GM18861 (cell line): Measurements from ENCODE around the gene SPATS2L.

Experiments
- ATAC-seq: cut with Tn5 transposase; IDR thresholded peaks from one replicate; pipeline ENCODE4 v1.9.1; 2021; ENCODE audit not compliant: unreplicated experiment

SPATS2L gene

DNA sequence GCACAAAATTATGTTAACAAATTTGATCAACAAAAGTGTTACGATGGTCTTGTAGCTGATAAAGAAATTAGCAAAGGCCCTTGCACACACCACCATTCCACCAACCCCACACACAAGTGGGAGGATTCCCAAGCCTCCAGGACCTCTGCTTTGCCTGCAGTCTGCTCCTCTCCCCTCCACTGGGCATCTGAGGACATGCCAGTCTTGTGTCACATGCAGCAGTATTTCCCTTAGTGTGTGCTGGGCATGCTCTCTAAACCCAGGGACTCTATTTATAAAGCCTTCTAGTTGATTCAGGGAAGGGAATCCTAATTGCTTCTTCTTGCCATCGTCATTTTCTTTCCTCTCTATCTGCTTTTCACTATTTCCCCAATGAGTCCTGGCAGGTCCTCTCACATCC, 150.1 kb downstream of the SPATS2L start:
- no peak for ATAC-seq

DNA sequence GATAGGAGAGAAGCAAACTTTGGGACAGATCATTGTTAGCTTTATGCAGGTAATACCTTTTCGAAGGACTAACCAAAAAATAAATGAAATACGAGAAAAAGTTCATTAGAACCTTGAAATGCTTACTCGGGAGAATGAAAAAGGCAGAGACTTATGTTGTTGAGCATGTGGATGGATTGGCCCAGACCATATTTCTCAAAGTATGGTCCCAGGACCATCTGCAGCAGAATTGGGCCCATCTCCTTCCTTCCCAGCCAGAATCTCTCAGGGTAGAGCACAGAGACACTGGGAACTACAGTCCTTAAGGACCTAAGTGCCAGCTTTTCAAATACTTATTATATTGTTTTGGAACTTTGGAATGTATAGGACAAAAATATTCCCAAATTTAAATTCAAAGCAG, 152.6 kb downstream of the SPATS2L start:
- no peak for ATAC-seq

DNA sequence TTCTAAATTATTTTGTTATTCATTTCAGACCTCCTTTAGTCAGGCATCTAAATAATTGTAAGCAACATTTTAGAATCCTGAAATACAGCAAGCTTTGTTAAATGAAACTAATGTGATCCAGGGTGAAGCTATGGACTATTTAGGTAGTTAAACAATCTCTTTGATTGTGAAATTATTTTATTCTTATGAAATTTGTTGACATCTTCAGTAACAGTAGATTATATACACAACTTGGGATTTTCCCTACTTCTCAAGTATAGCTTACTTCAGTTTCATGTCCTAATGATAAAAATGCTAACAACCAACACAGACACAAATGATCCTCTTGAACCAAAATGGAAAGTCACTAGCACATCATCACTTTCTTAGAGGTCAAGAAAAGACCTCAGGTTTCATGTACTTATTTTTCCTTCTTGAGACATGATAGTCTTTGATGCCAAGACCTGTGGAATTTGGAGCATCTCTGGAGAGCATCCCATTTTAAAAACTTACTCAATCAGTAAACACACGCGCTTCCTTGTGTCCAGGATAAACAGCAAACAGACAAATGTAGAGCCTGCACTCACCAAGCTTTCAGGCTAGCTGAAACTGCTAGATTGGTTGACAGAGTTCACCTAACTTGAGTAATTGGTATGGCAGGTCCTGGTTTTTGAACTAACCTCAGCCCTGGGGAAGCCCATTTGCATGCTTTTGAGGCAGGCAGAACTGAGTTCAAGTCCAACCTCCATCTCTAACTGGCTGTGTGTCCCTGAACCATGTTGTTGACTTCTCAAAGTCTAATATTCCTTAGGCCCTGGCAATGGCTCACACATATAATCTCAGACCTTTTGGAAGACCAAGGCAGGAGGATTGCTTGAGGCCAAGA, 155.6 kb downstream of the SPATS2L start:
- no peak for ATAC-seq

DNA sequence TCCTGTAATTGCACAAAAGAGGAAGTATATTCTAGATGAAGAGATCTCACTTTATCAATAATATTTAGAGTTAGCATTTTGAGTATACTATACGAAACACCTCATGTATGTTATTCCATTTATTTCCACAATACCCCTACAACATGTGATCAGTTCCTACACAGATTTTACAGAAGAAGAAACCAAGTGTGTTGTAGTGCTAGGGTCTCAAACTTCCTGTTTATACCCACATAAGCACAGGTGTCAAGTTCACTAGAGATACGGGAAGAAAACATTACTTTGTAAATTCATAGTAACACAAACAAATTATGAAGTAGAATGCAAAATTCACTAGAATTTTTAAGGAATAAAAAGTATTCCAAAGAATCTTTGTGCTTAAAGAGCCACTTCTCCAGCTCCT, 157.0 kb downstream of the SPATS2L start:
- no peak for ATAC-seq

DNA sequence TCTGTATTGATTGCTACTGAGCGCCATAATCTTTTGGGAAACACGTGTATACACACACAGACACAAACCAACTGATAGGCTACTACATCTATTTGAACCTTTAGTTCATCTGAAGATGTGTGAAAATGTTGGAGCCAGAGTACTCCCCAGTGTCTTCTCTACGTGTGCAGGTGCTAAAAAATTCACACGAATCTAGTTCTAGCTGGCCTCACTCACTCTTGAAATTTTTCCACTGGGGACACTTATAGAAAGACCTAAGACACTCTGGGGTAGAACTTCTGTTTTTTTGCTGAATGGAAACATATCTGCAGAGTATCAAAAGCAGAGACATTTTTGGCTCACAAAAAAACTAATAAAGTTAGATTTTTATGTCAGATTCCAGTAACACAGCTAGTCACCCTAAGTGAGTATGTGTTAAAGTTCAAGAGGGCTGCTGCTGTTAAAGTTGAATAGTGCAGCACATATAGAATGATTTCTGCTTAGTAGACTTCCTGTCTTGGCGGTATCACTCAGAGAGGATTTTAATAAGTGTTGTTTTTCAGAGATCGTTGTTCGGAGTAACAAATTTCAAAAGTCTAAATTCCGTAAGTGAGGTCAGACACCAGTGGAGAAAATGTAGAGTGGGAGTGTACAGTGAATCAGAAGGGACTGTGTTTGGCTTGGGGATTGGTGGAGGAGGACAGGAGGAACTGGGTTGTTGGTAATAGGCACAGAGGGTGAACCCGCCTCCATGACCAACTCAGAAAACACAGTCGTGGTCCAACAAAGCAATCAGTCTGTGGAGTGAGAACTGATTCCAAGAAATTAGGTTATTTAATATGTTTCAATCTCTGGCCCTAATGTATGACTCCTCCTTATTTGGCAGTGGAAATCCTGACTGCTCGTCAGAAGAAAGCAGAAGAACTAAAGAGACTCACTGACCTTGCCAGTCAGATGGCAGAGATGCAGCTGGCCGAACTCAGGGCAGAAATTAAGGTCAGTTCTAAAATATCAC, 160.2 kb downstream of the SPATS2L start:
- no peak for ATAC-seq

DNA sequence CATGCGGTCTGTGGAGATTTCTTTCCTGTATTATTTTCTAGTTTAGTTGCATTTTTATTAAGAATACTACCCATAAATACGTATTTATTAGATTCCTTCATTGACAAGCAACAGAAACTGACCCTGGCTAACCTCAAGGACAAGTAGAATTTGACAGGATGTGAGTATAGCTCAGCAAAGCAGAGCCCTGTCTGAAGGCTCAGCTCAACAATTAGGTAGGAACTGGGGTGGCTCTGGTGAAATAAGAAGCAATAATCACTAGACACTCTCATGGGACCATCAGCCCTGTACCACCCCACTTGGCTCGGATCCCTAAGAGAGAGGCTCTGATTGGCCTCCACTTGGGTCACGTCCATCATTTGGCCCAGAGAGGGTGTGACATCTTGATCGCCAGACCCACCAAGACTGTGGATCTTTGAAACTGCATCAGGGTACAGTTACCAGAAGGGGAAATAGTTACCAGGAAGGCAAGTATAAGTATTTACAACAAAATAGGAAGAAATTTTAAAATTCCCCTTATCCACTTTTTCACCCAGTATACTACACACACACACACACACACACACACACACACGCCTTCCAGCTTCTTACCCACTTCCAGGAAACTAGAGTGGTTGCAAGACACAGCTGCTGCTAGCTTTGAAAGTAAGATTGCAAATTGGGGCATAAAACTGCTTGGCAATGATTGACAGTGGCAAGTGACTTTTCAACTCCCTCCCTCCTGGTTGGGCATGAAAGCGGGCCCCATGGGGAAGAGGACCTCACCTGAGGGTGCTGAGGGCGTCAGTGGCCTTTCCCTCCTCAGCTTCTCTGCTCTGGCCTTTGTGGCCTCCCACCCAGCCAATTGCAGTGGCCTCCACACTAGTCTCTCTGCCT, 161.6 kb downstream of the SPATS2L start:
- no peak for ATAC-seq

DNA sequence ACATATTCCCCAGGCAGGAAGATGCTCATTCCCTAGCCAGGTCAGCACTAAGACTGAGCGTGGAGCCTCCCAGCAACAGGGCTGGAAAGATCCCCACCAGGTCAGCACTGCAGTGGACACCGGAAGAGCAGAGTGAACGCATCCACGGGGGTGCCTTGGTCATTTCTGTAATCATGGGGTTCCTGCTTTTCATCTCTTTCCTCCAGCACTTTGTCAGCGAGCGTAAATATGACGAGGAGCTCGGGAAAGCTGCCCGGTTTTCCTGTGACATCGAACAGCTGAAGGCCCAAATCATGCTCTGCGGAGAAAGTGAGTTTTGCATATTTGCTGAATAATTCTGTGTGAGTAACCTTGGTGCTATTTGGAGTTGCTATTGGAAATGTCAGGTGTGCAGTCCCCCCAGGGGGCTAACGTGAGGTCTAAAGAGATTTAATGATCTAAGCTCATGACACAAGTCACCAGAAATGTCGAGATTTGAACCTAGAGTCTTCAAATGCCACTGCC, 163.3 kb downstream of the SPATS2L start:
- no peak for ATAC-seq

DNA sequence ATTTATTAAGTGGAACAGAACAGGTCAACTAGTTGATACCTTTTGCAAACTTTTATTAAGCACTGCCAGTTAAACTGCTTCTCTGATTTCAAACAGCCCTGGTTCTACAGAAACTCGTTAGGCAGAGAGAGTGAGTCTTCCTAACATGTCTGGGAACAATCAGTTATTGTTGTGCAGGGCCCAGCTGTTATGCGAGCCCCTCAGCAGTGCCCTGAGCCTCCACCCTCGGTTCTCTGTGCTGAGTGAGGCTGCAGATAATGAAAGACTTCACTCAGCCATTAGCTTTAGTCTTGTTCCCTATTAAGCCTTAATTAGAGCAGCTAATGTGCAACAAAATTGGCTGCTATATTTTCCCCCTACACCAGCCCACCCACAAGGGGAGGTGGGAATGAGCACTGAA, 163.7 kb downstream of the SPATS2L start:
- no peak for ATAC-seq

DNA sequence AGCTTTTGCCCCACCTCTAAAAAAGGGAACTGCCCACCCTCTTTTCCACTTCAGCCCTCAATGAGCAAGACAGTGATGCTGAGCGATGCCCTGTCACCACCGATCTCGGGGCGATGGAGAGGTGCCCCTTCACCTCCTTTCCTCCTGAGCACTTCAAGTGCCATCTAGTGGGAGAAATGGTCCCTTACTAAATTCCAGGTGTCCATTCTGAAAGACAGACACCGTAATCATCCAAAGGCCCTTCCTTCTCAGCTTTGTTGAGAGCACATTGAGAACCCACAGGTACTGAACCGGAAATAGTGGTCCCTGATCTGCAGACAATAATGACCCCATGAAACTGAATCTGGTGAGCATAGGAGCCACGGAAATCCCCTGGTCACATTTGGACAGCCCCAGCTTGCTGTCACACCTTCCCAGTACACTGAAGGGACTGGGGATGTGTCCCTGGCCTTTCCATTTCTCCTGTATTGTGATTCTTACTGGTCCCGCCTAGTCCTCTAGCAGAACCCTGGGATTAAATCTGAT, 164.9 kb downstream of the SPATS2L start:
- peak; percentile 66 for ATAC-seq

DNA sequence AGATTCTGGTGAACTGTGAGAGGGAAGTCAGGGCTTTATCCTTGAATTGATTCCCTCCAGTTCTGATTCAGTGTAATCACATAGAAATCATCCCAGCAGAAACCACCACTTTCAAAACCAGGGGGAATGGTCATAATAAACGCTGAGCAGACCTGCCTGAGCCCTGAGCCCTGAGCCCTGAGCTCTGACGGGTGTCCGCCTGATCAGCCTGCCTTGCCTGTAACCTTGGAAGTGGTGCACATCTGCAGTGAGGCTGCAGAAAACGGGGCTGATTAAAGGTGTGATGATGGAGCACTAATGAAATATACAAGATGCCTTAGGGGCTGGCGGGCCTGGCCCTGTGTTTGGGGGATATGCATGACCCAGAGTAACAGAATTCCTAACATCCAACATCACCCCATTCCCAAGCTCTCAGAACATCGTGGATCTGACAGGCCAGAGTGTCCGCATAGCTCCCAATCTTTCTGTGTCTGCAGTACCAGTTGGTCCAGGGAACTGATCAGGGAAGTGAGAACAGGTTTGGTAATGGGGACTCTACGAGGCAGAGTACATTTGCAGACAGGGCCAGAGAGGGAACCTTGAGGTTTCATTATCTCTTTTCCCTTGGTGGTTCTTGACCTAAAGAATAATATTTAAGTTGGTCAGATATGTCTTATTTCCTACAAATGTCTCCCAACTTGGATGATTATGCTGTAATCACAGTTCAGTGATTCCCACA, 165.6 kb downstream of the SPATS2L start:
- ATAC-seq, result peak; percentile 1

DNA sequence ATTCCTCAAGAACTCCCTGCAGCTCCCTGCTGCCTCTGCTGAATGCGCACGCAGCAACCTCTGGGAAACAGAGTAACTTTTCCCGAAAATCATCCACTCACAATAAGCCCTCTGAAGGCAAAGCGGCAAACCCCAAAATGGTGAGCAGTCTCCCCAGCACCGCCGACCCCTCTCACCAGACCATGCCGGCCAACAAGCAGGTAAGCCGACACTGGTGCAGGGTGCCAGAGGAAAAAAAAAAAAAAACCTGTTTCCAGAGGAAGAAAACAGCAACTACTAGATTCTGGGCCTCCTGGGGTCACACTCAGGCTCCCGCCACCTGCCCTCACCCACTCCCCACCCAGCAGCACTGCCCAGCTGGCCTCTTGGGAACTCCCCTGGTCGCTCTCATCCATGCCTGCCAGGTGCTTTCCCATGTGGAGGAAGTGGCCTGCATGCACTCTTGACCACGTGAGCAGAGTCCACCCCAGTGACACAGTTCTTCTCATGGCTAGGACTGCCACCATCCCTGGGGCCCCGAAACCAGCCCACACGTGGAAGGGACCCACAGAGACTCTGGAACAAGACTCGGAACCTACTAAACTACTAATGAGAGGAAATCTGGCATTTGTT, 166.5 kb downstream of the SPATS2L start:
- ATAC-seq, result no peak

DNA sequence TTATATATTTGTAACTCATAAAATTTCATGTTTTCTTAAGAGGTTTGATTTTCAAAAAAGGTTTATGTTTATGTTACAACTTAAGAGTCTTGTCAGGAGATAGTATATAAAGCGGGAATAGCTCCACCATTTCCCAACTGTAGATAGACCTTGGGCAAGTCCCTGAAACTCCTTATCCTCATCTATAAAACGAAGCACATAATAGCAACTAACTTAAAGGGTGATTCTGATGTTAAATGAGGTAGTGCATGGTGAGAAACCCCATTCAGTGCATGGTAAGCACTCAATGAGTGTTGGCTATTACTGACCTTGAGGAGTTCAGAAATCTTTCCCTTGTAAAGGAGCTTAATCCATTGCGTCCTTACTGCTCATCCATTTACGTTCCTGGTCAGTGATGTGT, 169.3 kb downstream of the SPATS2L start:
- ATAC-seq, result no peak

DNA sequence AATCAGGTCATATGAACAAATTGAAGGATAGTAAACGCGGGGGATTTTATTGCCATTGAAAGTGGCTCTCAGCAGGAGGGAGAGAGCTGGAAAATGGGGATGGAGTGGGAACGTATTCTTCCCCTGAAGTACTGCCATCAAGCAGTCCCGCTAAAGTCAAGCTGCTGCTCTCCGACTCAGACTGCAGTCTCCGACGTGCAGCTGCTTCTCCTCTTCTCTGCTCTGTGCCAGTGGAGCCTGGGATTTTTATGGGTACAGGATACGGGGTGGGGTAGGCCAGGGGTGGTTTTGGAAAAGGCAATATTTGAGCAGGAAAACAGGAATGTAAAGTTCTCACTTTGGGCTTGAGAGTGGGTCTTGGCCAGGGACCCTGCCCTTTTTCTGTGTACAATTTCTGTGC, 170.3 kb downstream of the SPATS2L start:
- ATAC-seq, result no peak

DNA sequence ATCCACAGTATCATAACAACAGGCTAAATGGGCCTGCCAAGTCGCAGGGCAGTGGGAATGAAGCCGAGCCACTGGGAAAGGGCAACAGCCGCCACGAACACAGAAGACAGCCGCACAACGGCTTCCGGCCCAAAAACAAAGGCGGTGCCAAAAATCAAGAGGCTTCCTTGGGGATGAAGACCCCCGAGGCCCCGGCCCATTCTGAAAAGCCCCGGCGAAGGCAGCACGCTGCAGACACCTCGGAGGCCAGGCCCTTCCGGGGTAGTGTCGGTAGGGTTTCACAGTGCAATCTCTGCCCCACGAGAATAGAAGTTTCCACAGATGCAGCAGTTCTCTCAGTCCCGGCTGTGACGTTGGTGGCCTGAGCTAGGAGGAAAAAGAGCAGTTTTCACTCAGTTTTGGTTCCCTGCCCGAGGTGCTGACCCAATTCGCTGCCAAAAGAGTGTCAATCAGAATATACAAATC, 171.2 kb downstream of the SPATS2L start:
- no peak for ATAC-seq

DNA sequence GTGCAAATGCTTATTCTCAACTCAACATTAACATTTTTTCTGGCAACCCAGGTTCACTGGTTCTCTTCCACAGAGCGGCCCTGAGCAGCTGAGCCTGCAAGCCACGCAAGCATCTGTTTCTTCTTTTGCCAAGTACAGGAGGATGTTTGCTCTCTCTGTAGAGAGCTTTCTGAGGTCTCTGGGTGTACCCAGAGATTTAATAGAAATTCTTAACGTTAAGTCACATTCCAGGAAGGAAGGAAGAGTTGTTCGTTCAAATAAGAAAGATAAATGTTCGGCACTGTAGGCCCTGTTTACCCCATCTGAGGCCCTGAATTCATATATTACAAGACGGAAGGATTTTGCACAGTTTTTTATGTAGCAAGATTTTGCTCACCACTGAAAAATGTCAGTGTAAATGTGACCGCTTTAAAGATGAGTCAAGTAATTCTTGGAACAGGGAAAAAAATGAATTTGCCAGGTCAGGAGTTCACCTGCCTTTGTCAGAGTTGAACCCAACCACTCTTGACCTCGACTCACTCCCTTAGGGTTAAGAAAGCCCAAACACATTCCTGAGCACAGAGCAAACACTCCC, 173.3 kb downstream of the SPATS2L start:
- no peak for ATAC-seq

DNA sequence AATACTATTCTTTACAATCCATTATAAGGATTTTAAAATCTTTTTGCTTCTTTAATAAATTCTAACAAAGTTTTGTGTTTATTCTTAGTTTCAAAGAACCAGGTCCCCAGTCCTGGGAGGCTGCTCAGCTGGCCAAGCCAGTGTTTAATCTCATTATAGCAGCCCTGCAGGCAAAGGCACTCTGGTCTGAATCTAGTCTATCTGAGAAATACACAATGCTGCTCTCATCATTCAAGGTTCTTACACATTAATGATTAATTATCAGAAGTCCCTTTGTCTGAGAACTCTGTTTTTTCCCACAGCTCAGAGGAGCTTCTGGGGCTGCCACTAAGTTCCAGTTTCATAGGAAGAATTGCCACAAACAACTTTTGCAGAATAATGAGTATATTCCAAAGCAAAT, 175.7 kb downstream of the SPATS2L start:
- peak; percentile 77 for ATAC-seq

DNA sequence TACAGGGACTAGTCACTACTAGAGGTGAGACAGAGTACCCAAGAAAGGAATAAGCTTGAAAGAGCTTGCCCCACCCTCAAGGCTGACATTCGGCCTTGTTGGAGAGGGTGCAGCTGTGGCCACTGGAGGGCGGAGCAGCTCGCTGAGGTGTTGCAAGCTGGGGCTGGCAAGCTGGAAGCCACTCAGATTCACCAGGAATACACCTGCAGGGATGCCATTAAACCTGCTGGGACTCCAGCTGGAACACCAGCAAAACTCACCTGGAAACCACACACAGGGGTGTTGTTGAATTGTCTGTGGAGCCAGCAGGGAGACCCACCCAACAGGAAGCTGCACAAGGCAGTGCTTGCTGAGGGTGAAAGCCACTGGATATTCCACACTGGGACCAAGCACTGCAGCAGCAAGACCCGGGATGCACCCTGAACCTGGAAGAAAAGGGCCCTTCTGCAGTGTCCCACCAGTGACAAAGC, 177.3 kb downstream of the SPATS2L start:
- ATAC-seq, result no peak

DNA sequence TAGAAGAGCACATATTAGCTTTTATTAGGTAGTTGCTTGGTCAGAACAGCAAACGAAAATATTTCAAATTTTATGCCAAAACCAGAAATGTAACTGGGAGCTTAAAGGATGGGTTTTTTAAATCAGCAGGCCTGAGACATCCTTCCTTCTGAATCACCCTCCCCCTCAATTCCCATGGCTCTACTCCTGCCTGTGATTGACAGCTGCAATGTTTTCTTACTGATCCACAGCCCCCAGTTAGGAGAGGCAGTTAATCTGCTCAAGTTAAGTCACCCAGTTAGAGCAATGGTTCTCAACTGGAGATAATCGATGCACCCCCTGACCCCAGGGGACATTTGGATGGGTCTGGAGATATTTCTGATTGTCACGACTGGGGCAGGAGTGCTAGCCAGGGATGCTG, 178.4 kb downstream of the SPATS2L start:
- no peak for ATAC-seq

DNA sequence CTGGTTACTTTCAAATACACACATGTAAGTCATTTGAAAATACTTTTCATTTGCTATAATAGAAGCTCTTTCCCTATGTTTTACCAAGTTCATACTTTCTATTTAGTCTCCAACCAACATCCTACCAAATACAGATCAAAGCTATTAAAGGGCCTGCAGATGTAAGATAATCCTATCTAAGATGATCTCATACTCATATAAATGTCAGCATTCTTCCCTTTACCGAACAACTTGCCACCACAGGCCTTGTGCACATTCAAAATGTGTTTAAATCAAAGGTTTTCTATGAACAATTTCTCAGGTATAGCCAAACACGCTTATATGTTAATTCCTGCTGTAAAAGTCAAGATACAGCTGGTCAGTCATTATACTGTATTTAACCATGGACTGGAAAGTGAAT, 180.0 kb downstream of the SPATS2L start:
- no peak for ATAC-seq
